ENCODE data around the gene KIAA0513. TPM values are rescaled to one million over a fixed set of nuclear protein-coding genes. Genes with fewer than 3 reads are reported as not detected.
A peak's percentile ranks its signal among the peaks of the same experiment; 100 is the strongest.

The KIAA0513 gene
- total and polyA plus RNA-seq, 2 of the 13 experiments (the other 11 are each of a cell fraction or from before 2014, with no cell fraction given), result 1.8 TPM

- TF ChIP-seq ZNF512B (CRISPR knock-in tag; IDR thresholded peaks at IDR 0.05; ENCODE audit: borderline replicate concordance), result no peak; the same call in 1 of the 2 replicates
- TF ChIP-seq TFAP4 (IDR thresholded peaks at IDR 0.05; ENCODE audit: borderline replicate concordance, low read depth), result no peak
- TF ChIP-seq SIN3A (IDR thresholded peaks at IDR 0.05; ENCODE audit: borderline replicate concordance, low read depth, low read length), result 0 out of 2 replicates have a peak, but pooled peaks have one; percentile 20
- TF ChIP-seq KAT8 (CRISPR knock-in tag; IDR thresholded peaks at IDR 0.05), result peak; percentile 76
- TF ChIP-seq ZNF24 (IDR thresholded peaks at IDR 0.05), result no peak
- TF ChIP-seq SNAI1 (CRISPR knock-in tag; IDR thresholded peaks at IDR 0.05; ENCODE audit: borderline replicate concordance), result no peak; the same call in 1 of the 2 replicates
- no peak for TF ChIP-seq TRIM22 (IDR thresholded peaks at IDR 0.05)
- TF ChIP-seq SP1 (IDR thresholded peaks at IDR 0.05), result no peak
- no peak; the same call in 1 of the 2 replicates for TF ChIP-seq SP1 (CRISPR knock-in tag; IDR thresholded peaks at IDR 0.05)
- peak; percentile 26; the same call in 1 of the 2 replicates for TF ChIP-seq FOXC1 (CRISPR knock-in tag; IDR thresholded peaks at IDR 0.05; ENCODE audit: borderline replicate concordance)
- TF ChIP-seq ZNF383 (CRISPR knock-in tag; IDR thresholded peaks at IDR 0.05; ENCODE audit: borderline replicate concordance), result 0 out of 2 replicates have a peak, but pooled peaks have one; percentile 21
- peak; percentile 59; the same call in 1 of the 2 replicates for TF ChIP-seq MYC (CRISPR knock-in tag; IDR thresholded peaks at IDR 0.05; ENCODE audit: borderline replicate concordance)
- peak; percentile 97 for TF ChIP-seq POLR2AphosphoS5 (IDR thresholded peaks at IDR 0.05; ENCODE audit: low read depth, low read length)
- TF ChIP-seq ZNF7 (CRISPR knock-in tag; IDR thresholded peaks at IDR 0.05), result no peak
- TF ChIP-seq FOXA1 (IDR thresholded peaks at IDR 0.05), result no peak
- TF ChIP-seq FOXA1 (CRISPR knock-in tag; IDR thresholded peaks at IDR 0.05), result 0 out of 2 replicates have a peak, but pooled peaks have one; percentile 5
- no peak for TF ChIP-seq ATF4 (CRISPR knock-in tag; IDR thresholded peaks at IDR 0.05)
- TF ChIP-seq, protein P1, sequence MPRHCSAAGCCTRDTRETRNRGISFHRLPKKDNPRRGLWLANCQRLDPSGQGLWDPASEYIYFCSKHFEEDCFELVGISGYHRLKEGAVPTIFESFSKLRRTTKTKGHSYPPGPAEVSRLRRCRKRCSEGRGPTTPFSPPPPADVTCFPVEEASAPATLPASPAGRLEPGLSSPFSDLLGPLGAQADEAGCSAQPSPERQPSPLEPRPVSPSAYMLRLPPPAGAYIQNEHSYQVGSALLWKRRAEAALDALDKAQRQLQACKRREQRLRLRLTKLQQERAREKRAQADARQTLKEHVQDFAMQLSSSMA (CRISPR knock-in tag; IDR thresholded peaks at IDR 0.05), result peak; percentile 89
- no peak; the same call in 1 of the 2 replicates for TF ChIP-seq CCDC6 (CRISPR knock-in tag; IDR thresholded peaks at IDR 0.05)
- peak; percentile 66 for TF ChIP-seq HOXA9 (CRISPR knock-in tag; IDR thresholded peaks at IDR 0.05; ENCODE audit: borderline replicate concordance)
- peak; percentile 63; the same call in 1 of the 2 replicates for TF ChIP-seq ZNF670 (CRISPR knock-in tag; IDR thresholded peaks at IDR 0.05; ENCODE audit: borderline replicate concordance)
- TF ChIP-seq NONO (IDR thresholded peaks at IDR 0.05), result no peak
- peak; percentile 86 for TF ChIP-seq NONO (CRISPR knock-in tag; conservative IDR thresholded peaks at IDR 0.05)
- TF ChIP-seq KLF12 (CRISPR knock-in tag; IDR thresholded peaks at IDR 0.05; ENCODE audit: borderline replicate concordance), result peak; percentile 93
- no peak for TF ChIP-seq IKZF1 (IDR thresholded peaks at IDR 0.05)
Measured at GRCh38 chr16:85136702-85137322, 109.2 kb downstream of the KIAA0513 start (continued).

All from HepG2 (cell line).